A673 (cell line): ENCODE results near the gene CMC1. TPM values are rescaled to one million over a fixed set of nuclear protein-coding genes. Genes with fewer than 3 reads are reported as not detected.

Source experiments
- BruUV-seq: library from RNA; stranded (reverse); fragments of 400-500 nt; replicated peaks from 2 replicates; lab custom pipeline; 2021; lab: Mats Ljungman, UMichigan
- CTCF ChIA-PET: fragments of 300-600 bp; sonication (Branson Sonifier 250); formaldehyde crosslinking; loops from one replicate; lab custom pipeline; 2022; ENCODE audit warnings: antibody characterized with exemption; lab: Charles Lee
- POLR2A ChIA-PET: fragments of 300-600 bp; sonication (Branson Sonifier 250); formaldehyde crosslinking; loops from one replicate; lab custom pipeline; 2022; ENCODE audit warnings: antibody characterized with exemption; ENCODE audit not compliant: low non-redundant PET; lab: Charles Lee
- DNase-seq: peaks from one replicate; pipeline ENCODE4 v3.0.0-alpha.2; 2015; ENCODE audit warnings: low spot score
- H3K27ac ChIP-seq: fragments of 200-600 bp; sonication (generic); 2 replicates; pipeline ENCODE4 v1.5.1; 2016; ENCODE audit warnings: mixed run types, low read depth, mild to moderate bottlenecking, mixed read lengths, antibody characterized with exemption, low read length; ENCODE audit not compliant: poor library complexity, severe bottlenecking
- H3K27me3 ChIP-seq: fragments of 200-600 bp; sonication (generic); replicated peaks from 2 replicates; pipeline ENCODE4 v1.6.1; 2017; ENCODE audit warnings: mixed run types, low read depth, mild to moderate bottlenecking, mixed read lengths, antibody characterized with exemption, low read length; ENCODE audit not compliant: insufficient read depth, poor library complexity
- H3K36me3 ChIP-seq: fragments of 200-600 bp; sonication (generic); 2 replicates; pipeline ENCODE4 v1.6.1; 2016; ENCODE audit warnings: mixed run types, mild to moderate bottlenecking, mixed read lengths, antibody characterized with exemption, low read length; ENCODE audit not compliant: insufficient read depth, poor library complexity, severe bottlenecking
- H3K4me1 ChIP-seq: fragments of 200-600 bp; sonication (generic); 2 replicates; pipeline ENCODE4 v1.6.1; 2017; ENCODE audit warnings: mixed run types, mild to moderate bottlenecking, mixed read lengths, antibody characterized with exemption, low read length; ENCODE audit not compliant: insufficient read depth, poor library complexity, severe bottlenecking
- H3K4me3 ChIP-seq: fragments of 200-600 bp; sonication (generic); 2 replicates; pipeline ENCODE4 v1.5.1; 2016; ENCODE audit warnings: low read depth, mixed run types, mild to moderate bottlenecking, mixed read lengths, low read length; ENCODE audit not compliant: poor library complexity, severe bottlenecking
- H3K9me3 ChIP-seq: fragments of 200-600 bp; sonication (generic); 2 replicates; pipeline ENCODE4 v1.6.1; 2016; ENCODE audit warnings: mixed run types, low read depth, mild to moderate bottlenecking, mixed read lengths, antibody characterized with exemption, low read length; ENCODE audit not compliant: poor library complexity, severe bottlenecking
- EZH2 ChIP-seq: fragments of 200-600 bp; sonication (generic); IDR thresholded peaks from 2 replicates; pipeline ENCODE4 v1.6.1; 2017; ENCODE audit warnings: borderline replicate concordance, low read depth, mild to moderate bottlenecking, mixed read lengths, antibody characterized with exemption, low read length; ENCODE audit not compliant: poor library complexity, severe bottlenecking
- intact Hi-C: fragments of 100-400 bp; cut with micrococcal nuclease; formaldehyde crosslinking; loops from one replicate; pipeline ENCODE4 v1.10.0; 2022; ENCODE audit not compliant: unreplicated experiment
- total RNA-seq: library from RNA; stranded (reverse); gene quantifications from 2 replicates; pipeline ENCODE4 v1.2.3, GENCODE V29; 2021
- TF ChIP-seq, protein P1 (sequence below): fragments of 300-800, 200-600 bp; sonication (generic); conservative IDR thresholded peaks from 2 replicates; pipeline ENCODE4 v1.5.1; 2017; ENCODE audit warnings: low read depth, mild to moderate bottlenecking, antibody characterized with exemption, low read length, moderate library complexity, mixed read lengths

The CMC1 gene
- total RNA-seq, 1 experiment from 2014 or later, result 19.3 TPM

DNA sequence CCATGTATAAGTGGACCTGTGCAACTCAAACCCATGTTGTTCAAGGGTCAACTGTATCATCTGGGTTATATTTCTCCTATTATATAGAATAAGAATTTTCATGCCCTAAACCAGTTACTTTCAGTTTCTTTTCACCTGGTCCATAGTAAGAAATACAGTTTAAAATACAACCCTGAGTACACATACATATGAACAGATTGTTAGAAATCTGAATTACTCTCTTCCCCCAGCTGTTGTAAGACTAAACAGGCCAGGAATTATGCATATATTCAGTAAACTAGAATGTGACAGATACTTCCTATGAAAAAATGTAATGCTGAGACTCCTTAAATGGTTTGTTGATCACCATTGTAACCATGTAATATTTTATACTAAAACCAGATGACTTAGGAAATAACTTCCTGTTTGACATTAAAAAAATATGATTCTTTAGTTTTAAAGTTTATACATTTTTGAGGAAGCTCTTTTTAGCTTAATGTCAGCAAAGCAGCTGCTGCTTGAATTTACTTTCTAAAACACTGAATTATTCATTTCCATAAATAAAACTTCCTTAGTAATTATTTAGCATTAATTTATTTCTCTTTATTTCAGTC, 54.6 kb downstream of the CMC1 start:
- TF ChIP-seq EZH2, result no peak
- TF ChIP-seq, protein P1, sequence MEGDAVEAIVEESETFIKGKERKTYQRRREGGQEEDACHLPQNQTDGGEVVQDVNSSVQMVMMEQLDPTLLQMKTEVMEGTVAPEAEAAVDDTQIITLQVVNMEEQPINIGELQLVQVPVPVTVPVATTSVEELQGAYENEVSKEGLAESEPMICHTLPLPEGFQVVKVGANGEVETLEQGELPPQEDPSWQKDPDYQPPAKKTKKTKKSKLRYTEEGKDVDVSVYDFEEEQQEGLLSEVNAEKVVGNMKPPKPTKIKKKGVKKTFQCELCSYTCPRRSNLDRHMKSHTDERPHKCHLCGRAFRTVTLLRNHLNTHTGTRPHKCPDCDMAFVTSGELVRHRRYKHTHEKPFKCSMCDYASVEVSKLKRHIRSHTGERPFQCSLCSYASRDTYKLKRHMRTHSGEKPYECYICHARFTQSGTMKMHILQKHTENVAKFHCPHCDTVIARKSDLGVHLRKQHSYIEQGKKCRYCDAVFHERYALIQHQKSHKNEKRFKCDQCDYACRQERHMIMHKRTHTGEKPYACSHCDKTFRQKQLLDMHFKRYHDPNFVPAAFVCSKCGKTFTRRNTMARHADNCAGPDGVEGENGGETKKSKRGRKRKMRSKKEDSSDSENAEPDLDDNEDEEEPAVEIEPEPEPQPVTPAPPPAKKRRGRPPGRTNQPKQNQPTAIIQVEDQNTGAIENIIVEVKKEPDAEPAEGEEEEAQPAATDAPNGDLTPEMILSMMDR, result no peak
- DNase-seq, result peak; percentile 30
- Histone ChIP-seq H3K36me3 (no peaks in the 10 kb centered on the region), H3K4me1 (peaks cover 24% of the 10 kb centered on the region), H3K27me3 (no peaks in the 10 kb centered on the region), H3K9me3 (no peaks in the 10 kb centered on the region), H3K27ac (peak overlapping the region; percentile 51), H3K4me3 (peak overlapping the region; percentile 13)
- CTCF ChIA-PET, result no interaction called here
- POLR2A ChIA-PET, result no interaction called here
- no TSS peak for BruUV-seq
- intact Hi-C loops, result no loop called here

DNA sequence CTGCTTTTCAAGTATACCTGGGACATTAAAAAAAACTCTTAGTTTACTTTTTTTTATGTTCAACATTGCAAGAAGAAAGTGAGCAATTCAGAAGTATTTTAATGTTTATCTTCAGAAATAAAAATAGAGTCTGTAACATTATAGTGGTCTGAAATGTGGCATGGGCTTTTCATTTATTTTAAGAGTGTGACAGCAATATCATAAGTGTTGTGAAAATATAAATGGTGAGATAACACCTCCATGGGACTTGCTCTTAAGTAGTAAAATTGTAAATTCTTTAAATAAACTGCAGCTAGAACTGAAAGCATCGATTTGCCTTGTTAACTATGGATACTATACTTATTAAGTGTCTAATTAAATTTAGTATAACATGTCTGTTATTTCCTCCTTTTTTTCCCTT, 58.3 kb downstream of the CMC1 start:
- H3K4me1 ChIP-seq, result peaks cover 24% of the 10 kb centered on the region
- H3K36me3 ChIP-seq, result no peaks in the 10 kb centered on the region
- H3K27me3 ChIP-seq, result no peaks in the 10 kb centered on the region
- intact Hi-C loops, result no loop called here
- POLR2A ChIA-PET, result no interaction called here
- no peak for TF ChIP-seq EZH2
- TF ChIP-seq, protein P1, result no peak
- no peaks in the 10 kb centered on the region for H3K9me3 ChIP-seq
- CTCF ChIA-PET, result no interaction called here
- DNase-seq, result no peak
- H3K4me3 ChIP-seq, result no peak overlapping the region
- BruUV-seq, result no TSS peak
- H3K27ac ChIP-seq, result no peak overlapping the region

DNA sequence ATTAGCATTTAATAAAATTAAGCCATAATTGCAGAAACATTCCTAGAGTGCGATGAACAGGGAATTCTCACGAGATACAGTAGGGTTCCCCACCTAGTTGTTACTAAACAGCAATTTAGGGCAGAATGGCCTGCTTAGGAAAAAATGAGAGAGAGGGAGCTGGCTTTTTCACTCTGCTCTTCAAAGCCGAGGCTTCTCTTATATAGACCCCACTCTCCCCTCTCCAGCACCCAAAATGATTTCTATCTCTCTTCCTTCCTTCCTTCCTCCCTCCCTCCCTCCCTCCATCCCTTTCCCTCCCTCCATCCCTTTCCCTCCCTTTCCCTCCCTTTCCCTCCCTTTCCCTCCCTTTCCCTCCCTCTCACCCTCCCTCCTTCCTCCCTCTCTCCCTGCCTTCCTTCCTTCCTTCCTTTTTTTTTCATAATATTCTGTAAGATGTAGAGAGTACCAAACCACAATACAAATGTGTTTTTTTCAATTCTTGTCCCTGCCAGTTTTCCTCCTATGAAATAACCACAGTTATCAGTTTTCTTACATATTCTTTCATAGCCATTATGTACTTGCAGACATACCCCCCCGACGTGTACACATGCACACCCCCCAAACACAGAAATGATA, 59.0 kb downstream of the CMC1 start:
- no TSS peak for BruUV-seq

More for the DNA sequence above, 59.0 kb downstream of the CMC1 start:
- H3K27me3 ChIP-seq, result no peaks in the 10 kb centered on the region
- no peak overlapping the region for H3K27ac ChIP-seq
- TF ChIP-seq, protein P1, result no peak
- TF ChIP-seq EZH2, result no peak
- intact Hi-C loops, result no loop called here
- no peak for DNase-seq
- no peak overlapping the region for H3K4me3 ChIP-seq
- H3K9me3 ChIP-seq, result no peaks in the 10 kb centered on the region
- ChIA-PET CTCF (no interaction called here), POLR2A (no interaction called here)
- peaks cover 18% of the 10 kb centered on the region for H3K4me1 ChIP-seq
- no peaks in the 10 kb centered on the region for H3K36me3 ChIP-seq
